AG04450 (cell line): ENCODE data around the gene PDE6D. TPM values are rescaled to one million over a fixed set of nuclear protein-coding genes. Genes with fewer than 3 reads are reported as not detected.

Experiments used
- CTCF ChIA-PET: fragments of 300-600, 350-600 bp; formaldehyde crosslinking; extraction: SDS; loops from one replicate; lab custom pipeline; 2022; ENCODE audit warnings: antibody characterized with exemption, inconsistent platforms; lab: Charles Lee
- POLR2A ChIA-PET: fragments of 350-600 bp; formaldehyde crosslinking; extraction: SDS; loops from one replicate; lab custom pipeline; 2021; ENCODE audit warnings: antibody characterized with exemption, inconsistent platforms; lab: Yijun Ruan, JAX
- DNase-seq: peaks from one replicate; pipeline ENCODE4 v3.0.0-alpha.2; 2011; ENCODE audit warnings: low read depth, low spot score
- H3K27ac ChIP-seq: one replicate; pipeline ENCODE4 v1.5.1; 2012; ENCODE audit warnings: low read depth, low read length, control low read depth
- H3K27me3 ChIP-seq: one replicate; pipeline ENCODE4 v1.6.0; 2012; ENCODE audit warnings: low read length; ENCODE audit not compliant: control insufficient read depth, insufficient read depth
- H3K4me3 ChIP-seq: 2 replicates; pipeline ENCODE4 v1.5.1; 2011; ENCODE audit warnings: mild to moderate bottlenecking, low read depth, low read length, control low read depth
- H3K9me3 ChIP-seq: 2 replicates; pipeline ENCODE4 v1.5.1; 2012; ENCODE audit warnings: low read length; ENCODE audit not compliant: control insufficient read depth, insufficient read depth
- polyA plus RNA-seq: library from polyadenylated mRNA; depleted of rRNA; stranded (reverse); fragments of >200 nt; gene quantifications from 2 replicates; pipeline ENCODE4 v1.2.3, GENCODE V29; 2011
- TF ChIP-seq, protein P1 (sequence below): IDR thresholded peaks from 2 replicates; pipeline ENCODE4 v1.5.1; 2011; ENCODE audit warnings: low read depth, low read length, control low read depth, inconsistent platforms

The PDE6D gene
- polyA plus RNA-seq, 1 experiment, result 35.7 TPM

- H3K27ac ChIP-seq, result no peak overlapping the region
- POLR2A ChIA-PET, result no interaction called here
- CTCF ChIA-PET, result interaction anchor here (0.6 to 2.6 kb wide), 13 partner anchors 8 to 200 kb away, joined by 3 to 24 read pairs (median 4); partner anchors contain the start of gene COPS7B
Observed at GRCh38 chr2:231800493-231801091, 19.5 kb upstream of the PDE6D start.

GRCh38 chr2:231795525-231796327, 14.6 kb upstream of the PDE6D start:
- POLR2A ChIA-PET, result no interaction called here
- Histone ChIP-seq H3K4me3 (no peak overlapping the region), H3K27me3 (no peaks in the 10 kb centered on the region), H3K27ac (no peak overlapping the region), H3K9me3 (no peaks in the 10 kb centered on the region)
- TF ChIP-seq, protein P1, sequence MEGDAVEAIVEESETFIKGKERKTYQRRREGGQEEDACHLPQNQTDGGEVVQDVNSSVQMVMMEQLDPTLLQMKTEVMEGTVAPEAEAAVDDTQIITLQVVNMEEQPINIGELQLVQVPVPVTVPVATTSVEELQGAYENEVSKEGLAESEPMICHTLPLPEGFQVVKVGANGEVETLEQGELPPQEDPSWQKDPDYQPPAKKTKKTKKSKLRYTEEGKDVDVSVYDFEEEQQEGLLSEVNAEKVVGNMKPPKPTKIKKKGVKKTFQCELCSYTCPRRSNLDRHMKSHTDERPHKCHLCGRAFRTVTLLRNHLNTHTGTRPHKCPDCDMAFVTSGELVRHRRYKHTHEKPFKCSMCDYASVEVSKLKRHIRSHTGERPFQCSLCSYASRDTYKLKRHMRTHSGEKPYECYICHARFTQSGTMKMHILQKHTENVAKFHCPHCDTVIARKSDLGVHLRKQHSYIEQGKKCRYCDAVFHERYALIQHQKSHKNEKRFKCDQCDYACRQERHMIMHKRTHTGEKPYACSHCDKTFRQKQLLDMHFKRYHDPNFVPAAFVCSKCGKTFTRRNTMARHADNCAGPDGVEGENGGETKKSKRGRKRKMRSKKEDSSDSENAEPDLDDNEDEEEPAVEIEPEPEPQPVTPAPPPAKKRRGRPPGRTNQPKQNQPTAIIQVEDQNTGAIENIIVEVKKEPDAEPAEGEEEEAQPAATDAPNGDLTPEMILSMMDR, result peak; percentile 52
- peak; percentile 34 for DNase-seq
- CTCF ChIA-PET, result interaction anchor here (0.5 to 2.3 kb wide), 12 partner anchors 8 to 232 kb away, joined by 3 to 14 read pairs (median 4); partner anchors contain the start of gene COPS7B

More at GRCh38 chr2:231800493-231801091, 19.5 kb upstream of the PDE6D start:
- no peak for DNase-seq
- no peaks in the 10 kb centered on the region for H3K27me3 ChIP-seq
- H3K9me3 ChIP-seq, result no peaks in the 10 kb centered on the region
- TF ChIP-seq, protein P1, result peak; percentile 73
- H3K4me3 ChIP-seq, result no peak overlapping the region

DNA sequence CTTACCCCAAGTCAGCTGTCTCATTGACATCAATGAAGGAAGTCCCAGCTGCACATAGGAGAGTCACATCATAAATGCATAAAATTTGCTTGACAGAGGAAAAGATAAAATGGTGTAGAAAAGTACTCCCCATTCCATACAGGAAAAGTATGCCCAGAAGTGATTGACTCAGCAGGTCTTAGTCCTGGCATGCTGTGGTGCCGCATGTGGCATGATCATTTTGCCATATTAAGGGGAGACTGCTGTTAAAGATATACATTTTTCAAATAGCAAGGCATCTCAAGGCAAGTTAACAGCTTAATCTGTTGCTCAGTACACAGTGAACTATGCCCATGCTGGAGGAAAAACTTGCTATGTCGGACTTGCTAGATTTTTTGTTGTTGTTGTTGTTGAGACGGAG, 13.3 kb upstream of the PDE6D start:
- TF ChIP-seq, protein P1, result no peak
- no peak overlapping the region for H3K4me3 ChIP-seq
- no peak overlapping the region for H3K27ac ChIP-seq
- H3K27me3 ChIP-seq, result no peaks in the 10 kb centered on the region
- H3K9me3 ChIP-seq, result no peaks in the 10 kb centered on the region
- POLR2A ChIA-PET, result interaction anchor here (0.7 kb wide), 1 partner anchor 822 kb away, joined by 3 read pairs; no protein-coding TSS in a partner anchor
- CTCF ChIA-PET, result interaction anchor here (0.6 to 2.3 kb wide), 4 partner anchors 9 to 119 kb away, joined by 3 to 14 read pairs (median 4); partner anchors contain the start of gene COPS7B
- DNase-seq, result no peak

GRCh38 chr2:231791107-231791506, 10.0 kb upstream of the PDE6D start:
- Histone ChIP-seq H3K27me3 (no peaks in the 10 kb centered on the region), H3K4me3 (no peak overlapping the region), H3K9me3 (no peaks in the 10 kb centered on the region), H3K27ac (no peak overlapping the region)
- ChIA-PET CTCF (interaction anchor here (1.6 kb wide), 1 partner anchor 9 kb away, joined by 5 read pairs; no protein-coding TSS in a partner anchor), POLR2A (no interaction called here)
- TF ChIP-seq, protein P1, result no peak
- no peak for DNase-seq
